Measurements from ENCODE around the gene AADACL4.

AADACL4 gene

GRCh38 chr1:12601700-12602658, 41.9 kb upstream of the AADACL4 start:
- H3K4me1 ChIP-seq (ENCODE audit: control insufficient read depth, insufficient read depth, low read length): no peaks in the 10 kb centered on the region
- POLR2A ChIA-PET: interaction anchor here (0.8 to 1.4 kb wide), 2 partner anchors 14 to 124 kb away, joined by 3 to 11 read pairs; partner anchors contain the start of gene DHRS3
- H3K36me3 ChIP-seq (ENCODE audit: control insufficient read depth in 2 of 2, insufficient read depth in 1 of 2, low read length in 2 of 2): no peaks in the 10 kb centered on the region
- no peak for TF ChIP-seq ZBTB26 (tag by site-specific recombination; optimal IDR thresholded peaks at IDR 0.05)
- peak; percentile 56; the same call in 1 of the 2 replicates for TF ChIP-seq ZNF664 (tag by site-specific recombination; IDR thresholded peaks at IDR 0.05)
- TF ChIP-seq ZNF623 (tag by site-specific recombination; IDR thresholded peaks at IDR 0.05): no peak
- TF ChIP-seq ZIC2 (tag by site-specific recombination; IDR thresholded peaks at IDR 0.05): 0 out of 2 replicates have a peak, but pooled peaks have one; percentile 23
- 0 out of 2 replicates have a peak, but pooled peaks have one; percentile 17 for TF ChIP-seq WT1 (tag by site-specific recombination; IDR thresholded peaks at IDR 0.05)
- peak; percentile 23; the same call in 1 of the 2 replicates for TF ChIP-seq GLIS2 (tag by site-specific recombination; IDR thresholded peaks at IDR 0.05)
- H3K27ac ChIP-seq (ENCODE audit: extremely low read depth, low read depth, low read length): no peak overlapping the region
- H3K9me3 ChIP-seq (ENCODE audit: control insufficient read depth, insufficient read depth, low read depth, low read length): no peaks in the 10 kb centered on the region
- no peak overlapping the region for H3K4me3 ChIP-seq (ENCODE audit: low read depth, low read length)
- CTCF ChIA-PET: interaction anchor here (0.7 to 1.8 kb wide), 13 partner anchors 11 to 287 kb away, joined by 3 to 28 read pairs (median 4); partner anchors contain the start of gene DHRS3

- H3K4me3 ChIP-seq (ENCODE audit: low read depth, low read length): no peak overlapping the region
- no peak overlapping the region for H3K27ac ChIP-seq (ENCODE audit: extremely low read depth, low read depth, low read length)
- ChIA-PET POLR2A (interaction anchor here (4.0 kb wide), 1 partner anchor 14 kb away, joined by 47 read pairs; the partner anchor contains the start of gene DHRS3), CTCF (interaction anchor here (1.5 kb wide), 1 partner anchor 280 kb away, joined by 4 read pairs; no protein-coding TSS in a partner anchor)
- no peaks in the 10 kb centered on the region for H3K4me1 ChIP-seq (ENCODE audit: control insufficient read depth, insufficient read depth, low read length)
- TF ChIP-seq ZNF768 (tag by site-specific recombination; IDR thresholded peaks at IDR 0.05) (peak; percentile 71; the same call in 1 of the 2 replicates), ZNF133 (tag by site-specific recombination; IDR thresholded peaks at IDR 0.05) (no peak)
- H3K36me3 ChIP-seq (ENCODE audit: control insufficient read depth in 2 of 2, insufficient read depth in 1 of 2, low read length in 2 of 2): no peaks in the 10 kb centered on the region
- H3K9me3 ChIP-seq (ENCODE audit: control insufficient read depth, insufficient read depth, low read depth, low read length): no peaks in the 10 kb centered on the region
These were observed 41.2 kb upstream of the AADACL4 start for GRCh38 chr1:12602659-12603024.

- TF ChIP-seq ZBTB6 (tag by site-specific recombination; IDR thresholded peaks at IDR 0.05) (peak; percentile 43; the same call in 1 of the 2 replicates), ZNF488 (tag by site-specific recombination; IDR thresholded peaks at IDR 0.05) (no peak)
- no peak overlapping the region for H3K27ac ChIP-seq (ENCODE audit: extremely low read depth, low read depth, low read length)
- no peaks in the 10 kb centered on the region for H3K4me1 ChIP-seq (ENCODE audit: control insufficient read depth, insufficient read depth, low read length)
- CTCF ChIA-PET: interaction anchor here (0.5 to 1.0 kb wide), 2 partner anchors 56 to 1566 kb away, joined by 3 read pairs; no protein-coding TSS in a partner anchor
- H3K36me3 ChIP-seq (ENCODE audit: control insufficient read depth in 2 of 2, insufficient read depth in 1 of 2, low read length in 2 of 2): no peaks in the 10 kb centered on the region
- H3K4me3 ChIP-seq (ENCODE audit: low read depth, low read length): no peak overlapping the region
- no peaks in the 10 kb centered on the region for H3K9me3 ChIP-seq (ENCODE audit: control insufficient read depth, insufficient read depth, low read depth, low read length)
- POLR2A ChIA-PET: interaction anchor here (4.0 kb wide), 1 partner anchor 14 kb away, joined by 47 read pairs; the partner anchor contains the start of gene DHRS3
These were observed 40.7 kb upstream of the AADACL4 start for GRCh38 chr1:12603224-12603623.

GRCh38 chr1:12604114-12604874, 39.6 kb upstream of the AADACL4 start:
- POLR2A ChIA-PET: interaction anchor here (1.4 to 4.0 kb wide), 2 partner anchors 8 to 13 kb away, joined by 7 to 47 read pairs; partner anchors contain the start of gene DHRS3
- TF ChIP-seq KLF1 (tag by site-specific recombination; IDR thresholded peaks at IDR 0.05) (no peak), PRDM6 (tag by site-specific recombination; IDR thresholded peaks at IDR 0.05) (peak; percentile 78), ZNF610 (tag by site-specific recombination; IDR thresholded peaks at IDR 0.05; ENCODE audit: borderline replicate concordance) (peak; percentile 59; the same call in 1 of the 2 replicates), BCL6B (tag by site-specific recombination; IDR thresholded peaks at IDR 0.05) (no peak), ZNF629 (tag by site-specific recombination; IDR thresholded peaks at IDR 0.05) (peak; percentile 82), ZNF311 (tag by site-specific recombination; IDR thresholded peaks at IDR 0.05; ENCODE audit: borderline replicate concordance) (no peak)

More at GRCh38 chr1:12604114-12604874, 39.6 kb upstream of the AADACL4 start:
- no peak overlapping the region for H3K27ac ChIP-seq (ENCODE audit: extremely low read depth, low read depth, low read length)
- no peak overlapping the region for H3K4me3 ChIP-seq (ENCODE audit: low read depth, low read length)
- no peaks in the 10 kb centered on the region for H3K9me3 ChIP-seq (ENCODE audit: control insufficient read depth, insufficient read depth, low read depth, low read length)
- no peaks in the 10 kb centered on the region for H3K4me1 ChIP-seq (ENCODE audit: control insufficient read depth, insufficient read depth, low read length)
- CTCF ChIA-PET: interaction anchor here (1.0 to 1.4 kb wide), 2 partner anchors 15 to 55 kb away, joined by 3 to 9 read pairs; partner anchors contain the start of gene DHRS3
- no peaks in the 10 kb centered on the region for H3K36me3 ChIP-seq (ENCODE audit: control insufficient read depth in 2 of 2, insufficient read depth in 1 of 2, low read length in 2 of 2)
